ENCODE results near the gene CCSER1.
"Not testable (repeated sequence)": the region's sequence is repeated elsewhere in the genome, so short reads cannot be mapped to it uniquely, and the experiment has no call there.

Gene CCSER1

DNA sequence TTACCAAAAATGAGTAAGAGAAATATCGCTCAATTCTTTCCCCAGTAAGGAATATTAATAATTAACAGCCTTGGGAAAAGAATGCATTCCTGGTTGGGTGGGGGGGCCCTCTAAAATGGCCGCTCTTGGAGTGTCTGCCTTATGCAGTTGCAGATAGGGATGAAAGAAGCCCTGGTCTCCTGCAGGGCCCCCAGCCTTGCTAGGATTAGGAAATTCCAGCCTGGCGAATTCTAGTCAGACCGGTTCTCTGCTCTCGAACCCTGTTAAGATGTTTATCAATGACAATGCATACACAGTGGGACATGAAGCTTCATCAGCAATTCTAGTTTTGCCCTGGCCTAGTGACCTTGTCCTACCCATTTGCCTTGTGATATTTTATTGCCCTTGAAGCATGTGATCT, 1128.8 kb downstream of the CCSER1 start:
- DNase-seq, result no peak
- in situ Hi-C loops (cut with MboI; ENCODE audit: low pct_unique_long_range_greater_than_20kb, low sequenced_read_pairs), result no loop called here

DNA sequence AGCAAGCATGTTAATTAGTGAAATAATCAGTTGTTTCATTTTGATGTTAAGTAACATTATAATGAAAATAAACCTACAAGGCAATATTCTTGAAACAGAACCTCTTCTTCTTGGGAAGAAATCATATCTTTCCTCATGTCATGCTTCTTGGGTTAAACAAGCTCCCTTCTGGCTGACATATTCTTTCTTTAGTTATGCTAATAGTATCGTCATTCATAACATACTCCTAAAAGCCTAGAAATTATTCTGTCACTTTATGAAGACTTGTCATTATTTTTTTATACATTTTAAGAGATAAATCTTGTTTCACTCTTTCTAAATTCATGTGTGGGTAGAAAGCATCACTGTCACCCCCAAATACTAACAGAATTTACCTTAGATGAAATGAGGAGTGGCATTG, 1129.6 kb downstream of the CCSER1 start:
- DNase-seq, result no peak
- in situ Hi-C loops (cut with MboI; ENCODE audit: low pct_unique_long_range_greater_than_20kb, low sequenced_read_pairs), result no loop called here

DNA sequence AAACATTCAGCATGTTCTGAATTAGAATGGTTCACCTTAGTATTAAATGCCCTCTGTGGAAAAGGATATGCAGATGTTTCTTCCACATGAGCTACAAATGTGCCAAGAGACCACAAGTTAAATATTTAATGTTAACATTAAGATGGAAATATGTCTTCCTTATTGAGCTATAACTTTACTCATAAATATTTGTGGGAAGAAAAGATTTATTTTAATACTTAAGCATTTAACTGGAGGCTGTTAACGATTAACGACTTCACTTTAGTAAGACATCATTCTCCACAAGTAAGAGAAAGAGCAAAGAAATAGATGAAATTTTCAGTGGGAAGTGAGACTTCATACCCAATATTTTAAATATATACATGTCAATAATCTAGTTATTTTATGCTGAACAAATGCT, 1130.5 kb downstream of the CCSER1 start:
- no peak for DNase-seq
- in situ Hi-C loops (cut with MboI; ENCODE audit: low pct_unique_long_range_greater_than_20kb, low sequenced_read_pairs), result no loop called here

DNA sequence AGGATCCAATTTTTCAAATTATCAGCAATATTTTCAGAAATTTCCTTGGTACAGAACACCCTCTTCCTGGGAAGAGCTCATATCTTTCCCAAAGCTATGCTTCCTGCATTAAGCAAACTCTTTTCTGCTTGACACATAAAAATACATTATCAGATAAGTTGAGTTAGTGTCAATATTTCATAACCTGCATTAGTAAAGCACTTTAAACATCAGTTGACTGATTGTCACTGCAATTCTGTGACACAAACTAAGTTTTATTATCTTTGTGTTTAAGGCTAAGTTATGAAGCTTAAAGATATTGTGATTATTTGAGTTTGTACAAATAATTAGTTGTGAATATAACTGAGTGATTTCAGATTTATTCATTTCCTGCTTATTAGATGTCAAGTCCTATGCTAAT, 1131.1 kb downstream of the CCSER1 start:
- in situ Hi-C loops (cut with MboI; ENCODE audit: low pct_unique_long_range_greater_than_20kb, low sequenced_read_pairs), result no loop called here
- no peak for DNase-seq

DNA sequence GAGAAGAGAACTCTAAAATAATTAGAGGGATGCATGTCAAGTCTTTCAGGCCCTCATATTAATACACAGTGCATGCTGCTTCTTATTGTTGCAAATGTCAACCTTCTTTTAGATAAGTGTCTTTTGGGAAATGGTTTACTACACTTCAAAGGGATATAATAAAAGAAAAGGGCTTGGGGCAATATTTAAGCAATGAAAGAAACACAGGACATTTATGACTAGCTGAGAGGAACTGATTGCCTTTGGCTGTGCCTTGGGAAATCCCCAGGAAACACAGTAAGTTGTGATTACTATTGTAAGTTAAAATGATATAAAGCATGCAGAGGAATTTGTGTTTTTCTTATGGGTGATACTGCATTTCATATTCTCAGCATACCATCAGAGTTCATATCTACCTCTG, 1140.3 kb downstream of the CCSER1 start:
- in situ Hi-C loops (cut with MboI; ENCODE audit: low pct_unique_long_range_greater_than_20kb, low sequenced_read_pairs), result no loop called here
- DNase-seq, result no peak

DNA sequence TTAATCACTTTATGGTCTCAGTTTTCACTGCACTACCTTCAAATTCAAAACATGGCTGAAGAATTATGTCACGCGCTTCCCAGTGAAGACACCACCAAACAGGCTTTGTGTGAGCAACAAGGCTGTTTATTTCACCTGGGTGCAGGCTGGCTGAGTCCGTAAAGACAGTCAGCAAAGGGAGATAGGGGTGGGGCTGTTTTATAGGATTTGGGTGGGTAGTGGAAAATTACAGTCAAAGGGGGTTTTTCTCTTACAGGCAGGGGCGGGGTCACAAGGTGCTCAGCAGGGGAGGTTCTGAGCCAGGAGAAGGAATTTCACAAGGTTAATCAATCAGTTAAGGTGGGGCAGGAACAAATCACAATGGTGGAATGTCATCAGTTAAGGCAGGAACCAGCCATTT, 1141.3 kb downstream of the CCSER1 start:
- in situ Hi-C loops (cut with MboI; ENCODE audit: low pct_unique_long_range_greater_than_20kb, low sequenced_read_pairs); DNase-seq: not testable (repeated sequence)

DNA sequence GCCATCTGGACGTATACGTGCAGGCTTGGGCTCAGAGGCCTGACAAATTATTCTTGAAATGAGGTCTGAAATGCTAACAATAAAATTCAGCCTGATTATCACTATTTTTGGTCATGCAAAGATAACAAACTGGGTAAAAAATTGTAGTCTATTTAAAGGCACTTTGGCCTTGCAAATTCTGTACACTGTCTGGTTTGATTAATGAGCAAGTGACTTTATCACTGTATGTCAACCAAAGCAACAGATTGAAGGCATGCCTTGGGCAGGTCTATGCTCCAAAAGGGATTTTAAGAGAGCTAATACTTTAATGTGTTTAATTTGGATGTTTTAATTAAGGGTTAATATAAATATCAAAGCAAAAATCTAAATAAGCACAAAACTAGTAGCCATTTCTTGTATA, 1141.7 kb downstream of the CCSER1 start:
- in situ Hi-C loops (cut with MboI; ENCODE audit: low pct_unique_long_range_greater_than_20kb, low sequenced_read_pairs), result no loop called here
- DNase-seq, result no peak

DNA sequence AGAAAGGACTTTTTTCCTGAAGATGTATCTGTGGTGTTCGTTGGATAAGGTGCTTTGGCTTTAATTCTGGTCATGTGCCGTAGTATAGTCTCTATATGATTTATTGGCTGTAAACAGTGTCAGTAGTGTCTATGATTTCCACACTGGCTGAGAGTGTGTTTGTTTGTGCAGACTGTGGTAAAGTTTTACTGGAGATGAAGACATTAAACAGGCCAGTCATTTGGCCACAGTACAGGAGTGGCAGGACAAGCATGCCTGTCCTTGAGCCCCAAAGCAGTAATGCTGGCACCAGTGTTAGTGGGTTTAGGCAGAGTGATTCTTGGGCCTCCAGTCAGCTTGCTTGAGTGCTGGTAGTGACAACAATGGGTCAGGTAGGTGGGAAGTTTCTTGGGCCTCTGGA, 1152.7 kb downstream of the CCSER1 start:
- in situ Hi-C loops (cut with MboI; ENCODE audit: low pct_unique_long_range_greater_than_20kb, low sequenced_read_pairs), result no loop called here
- DNase-seq, result no peak

DNA sequence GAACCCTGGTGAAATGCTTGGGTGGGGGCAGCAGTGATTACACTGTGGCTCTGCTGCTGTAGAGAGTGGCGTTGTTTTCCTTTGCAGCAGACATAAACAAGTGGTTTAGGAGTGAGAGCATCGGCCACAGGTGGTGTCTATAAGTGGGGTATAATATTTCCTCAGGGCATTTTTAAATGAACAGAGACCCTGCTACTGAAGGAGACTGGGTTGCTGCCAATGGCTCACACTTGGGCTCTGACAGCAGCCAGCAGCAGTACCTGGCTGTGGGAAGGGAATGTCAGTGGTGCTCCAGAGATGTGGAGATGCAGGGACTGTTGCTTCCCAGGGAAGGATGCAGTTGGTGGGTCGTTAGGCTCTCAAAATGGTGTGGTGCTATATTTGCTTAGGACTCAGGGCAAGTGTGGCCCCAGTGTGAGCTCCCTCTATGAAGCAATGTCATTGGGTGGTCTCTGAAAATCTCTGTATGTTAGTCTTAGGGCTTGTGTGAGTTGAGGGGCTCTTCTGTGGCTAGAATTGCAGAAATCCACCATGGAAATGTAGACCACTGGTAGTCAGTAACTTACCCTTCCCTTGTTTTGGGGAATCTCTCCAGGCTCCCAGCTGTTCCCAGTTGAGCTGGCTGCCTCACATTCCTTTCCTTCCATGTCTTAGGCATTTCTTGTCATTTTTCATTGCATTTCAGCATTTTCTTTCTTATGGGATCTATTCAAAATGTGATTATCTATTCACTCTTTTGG, 1153.5 kb downstream of the CCSER1 start:
- no peak for DNase-seq
- in situ Hi-C loops (cut with MboI; ENCODE audit: low pct_unique_long_range_greater_than_20kb, low sequenced_read_pairs), result no loop called here

DNA sequence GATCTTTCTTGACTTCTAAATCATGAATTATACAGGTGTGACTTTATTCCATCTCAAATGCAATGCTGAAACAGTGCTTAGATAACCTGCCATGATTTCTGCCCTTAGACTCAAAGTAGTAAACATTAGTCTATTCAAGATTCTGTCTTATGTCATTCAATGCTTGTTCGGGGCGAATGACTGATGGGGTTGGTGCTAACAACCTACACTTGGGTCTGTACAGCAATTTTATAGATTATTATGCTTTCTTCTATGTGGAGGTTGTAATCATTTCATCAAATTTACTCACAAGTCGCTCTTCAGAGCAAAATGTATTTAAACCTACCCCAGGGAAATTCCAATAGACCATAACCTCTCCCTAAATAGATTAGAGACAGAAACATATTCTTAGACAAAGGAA, 1155.0 kb downstream of the CCSER1 start:
- in situ Hi-C loops (cut with MboI; ENCODE audit: low pct_unique_long_range_greater_than_20kb, low sequenced_read_pairs), result no loop called here
- no peak for DNase-seq

DNA sequence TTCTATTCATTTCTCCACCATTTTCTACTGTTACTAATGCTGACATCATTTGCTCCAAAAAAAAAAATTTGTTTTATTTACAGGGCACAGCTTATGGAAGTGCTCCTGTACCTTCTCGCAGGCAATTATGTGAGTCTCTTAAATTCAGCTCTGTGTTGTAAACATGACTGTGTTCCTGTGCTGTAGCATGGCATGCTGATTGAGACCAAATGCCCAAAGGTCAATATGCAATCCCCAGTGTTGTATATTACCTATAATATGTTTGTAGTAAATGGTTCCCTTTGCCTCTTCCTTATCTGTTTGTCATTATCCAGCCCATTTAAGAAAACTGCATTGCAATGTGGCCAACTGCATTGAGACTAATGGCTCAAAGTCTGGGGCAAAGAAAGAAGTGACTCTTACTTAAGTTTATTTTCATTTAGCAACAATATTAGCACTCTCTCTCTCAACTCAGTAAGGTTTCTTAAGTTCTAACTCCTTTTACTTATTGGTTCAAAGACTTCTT, 1156.6 kb downstream of the CCSER1 start:
- in situ Hi-C loops (cut with MboI; ENCODE audit: low pct_unique_long_range_greater_than_20kb, low sequenced_read_pairs), result no loop called here

DNA sequence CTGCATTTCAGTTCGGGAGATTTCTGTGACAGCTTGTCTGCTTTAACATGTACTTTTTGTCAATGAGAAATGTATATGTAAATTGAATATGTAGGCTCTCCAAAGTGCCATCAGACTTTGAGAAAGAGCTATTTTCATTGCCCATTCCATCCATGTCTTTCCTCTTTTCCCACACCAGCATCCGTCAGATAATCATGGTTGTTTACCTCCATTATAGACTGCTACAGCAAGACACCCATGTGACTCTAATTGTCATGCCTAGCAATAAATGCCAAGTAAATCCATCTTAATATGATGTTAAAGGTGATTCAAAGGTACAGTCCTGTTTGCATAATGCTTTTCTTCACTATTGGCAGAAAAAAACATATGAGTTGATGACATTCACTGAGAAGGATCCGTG, 1157.3 kb downstream of the CCSER1 start:
- DNase-seq, result no peak
- in situ Hi-C loops (cut with MboI; ENCODE audit: low pct_unique_long_range_greater_than_20kb, low sequenced_read_pairs), result no loop called here

More for the DNA sequence above, 1156.6 kb downstream of the CCSER1 start:
- DNase-seq, result no peak

DNA sequence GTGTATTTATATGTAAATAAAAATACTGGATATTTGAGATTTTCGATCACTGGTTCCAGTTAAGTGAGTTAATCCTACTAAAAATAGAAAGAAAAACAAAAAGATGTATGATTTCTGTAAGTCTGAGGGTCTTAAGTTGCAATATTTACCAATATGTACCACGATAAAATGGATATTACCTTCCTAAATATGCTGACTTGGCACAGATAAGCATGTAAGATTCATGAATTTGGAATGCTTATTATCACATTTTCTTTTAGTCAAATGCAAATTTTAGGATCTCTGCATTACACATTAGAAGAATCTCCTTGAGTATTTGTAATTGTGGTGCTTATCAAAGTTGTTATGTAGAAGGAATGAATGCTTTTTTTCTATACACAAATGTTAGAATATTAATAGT, 1158.3 kb downstream of the CCSER1 start:
- in situ Hi-C loops (cut with MboI; ENCODE audit: low pct_unique_long_range_greater_than_20kb, low sequenced_read_pairs), result no loop called here
- DNase-seq, result no peak

DNA sequence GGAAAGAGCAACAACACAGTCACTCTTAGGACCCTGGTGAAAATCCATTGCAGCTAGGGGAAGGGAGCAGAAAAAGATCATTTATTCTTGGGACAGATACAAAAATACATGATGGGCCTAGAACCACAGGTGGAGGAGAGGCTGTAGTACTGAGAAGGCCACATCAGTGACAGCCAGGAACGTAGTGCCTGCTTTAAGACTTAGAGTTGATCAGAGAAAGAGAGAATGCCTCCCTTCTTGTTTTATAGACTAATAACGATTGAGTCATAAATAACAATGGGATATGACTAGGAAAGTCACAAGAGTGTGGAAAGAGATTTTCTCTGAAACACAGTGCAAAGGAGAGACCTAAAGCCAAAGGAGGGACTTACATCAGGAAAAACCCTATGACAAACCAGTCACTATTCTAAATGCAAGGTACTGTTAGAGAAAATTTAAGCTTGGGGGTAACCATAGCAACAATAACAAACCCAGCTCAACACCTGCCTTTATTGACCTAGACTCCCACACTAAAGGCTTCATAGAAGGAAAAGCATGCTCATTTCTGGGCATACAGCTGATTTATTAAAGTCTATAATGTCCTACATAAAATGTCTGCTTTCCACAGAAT, 1161.6 kb downstream of the CCSER1 start:
- DNase-seq, result no peak

DNA sequence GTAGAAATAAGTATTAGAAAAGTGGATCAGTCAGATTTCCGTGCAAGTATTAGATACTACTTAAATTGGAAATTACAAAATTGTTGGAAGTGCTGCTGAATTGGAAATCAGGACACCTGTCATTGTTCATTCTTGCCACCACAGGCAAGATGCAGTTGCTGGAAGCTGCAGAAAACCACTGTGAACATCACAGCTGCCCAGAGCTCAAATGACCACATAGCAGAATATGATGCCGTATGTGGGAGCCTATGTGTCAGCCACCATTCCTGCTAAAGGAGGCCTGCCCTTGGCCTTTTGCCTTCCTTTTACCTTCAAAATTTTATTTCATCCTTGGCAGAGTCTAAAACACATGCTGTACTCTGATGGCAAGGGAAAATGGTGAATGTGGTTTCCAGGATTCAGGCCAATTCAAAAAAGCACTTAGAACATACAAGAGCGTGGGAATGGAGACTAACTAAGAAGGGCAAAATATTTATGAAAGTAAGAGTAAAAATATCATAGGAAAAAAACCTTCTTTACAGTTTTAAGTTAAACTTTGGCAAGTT, 1171.0 kb downstream of the CCSER1 start:
- DNase-seq, result no peak
- in situ Hi-C loops (cut with MboI; ENCODE audit: low pct_unique_long_range_greater_than_20kb, low sequenced_read_pairs), result no loop called here

More for the DNA sequence above, 1161.6 kb downstream of the CCSER1 start:
- in situ Hi-C loops (cut with MboI; ENCODE audit: low pct_unique_long_range_greater_than_20kb, low sequenced_read_pairs), result no loop called here

DNA sequence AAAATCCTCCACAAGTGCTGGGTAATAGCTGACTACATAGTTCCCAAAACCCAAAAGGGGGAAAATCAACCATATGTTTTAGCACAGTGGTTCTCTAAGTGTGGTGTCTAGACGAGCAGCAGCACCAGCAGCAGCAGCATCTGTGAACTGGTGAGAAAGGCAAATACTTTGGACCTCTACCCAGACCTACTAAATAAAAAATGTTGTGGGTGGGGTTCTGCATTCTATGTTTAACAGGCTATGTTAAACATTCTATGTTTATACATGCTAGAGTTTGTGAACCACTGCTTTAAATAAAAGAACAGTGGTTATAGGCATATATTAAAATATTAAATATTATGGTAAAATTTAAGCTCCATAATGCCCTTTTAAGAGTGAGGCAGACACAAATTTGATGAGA, 1171.6 kb downstream of the CCSER1 start:
- no peak for DNase-seq
- in situ Hi-C loops (cut with MboI; ENCODE audit: low pct_unique_long_range_greater_than_20kb, low sequenced_read_pairs), result no loop called here

DNA sequence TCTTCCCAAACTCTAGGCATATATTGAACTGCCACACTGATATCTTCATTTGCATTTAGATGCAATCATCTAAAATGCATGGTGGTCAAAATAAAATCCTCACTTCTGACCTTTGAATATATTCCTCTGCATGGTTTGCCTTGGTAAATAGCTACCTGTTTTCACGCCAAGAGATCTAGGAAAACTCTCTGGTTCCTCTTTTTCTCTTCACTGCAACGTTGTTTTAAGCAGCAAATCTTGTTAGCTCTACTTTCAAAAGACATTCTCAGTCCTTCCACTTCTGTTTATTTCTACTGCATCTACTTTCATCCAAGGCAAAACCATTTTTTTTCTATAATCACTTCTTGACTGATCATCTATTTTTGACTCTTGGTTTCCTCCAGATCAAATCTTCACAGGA, 1174.9 kb downstream of the CCSER1 start:
- DNase-seq, result no peak
- in situ Hi-C loops (cut with MboI; ENCODE audit: low pct_unique_long_range_greater_than_20kb, low sequenced_read_pairs), result no loop called here

DNA sequence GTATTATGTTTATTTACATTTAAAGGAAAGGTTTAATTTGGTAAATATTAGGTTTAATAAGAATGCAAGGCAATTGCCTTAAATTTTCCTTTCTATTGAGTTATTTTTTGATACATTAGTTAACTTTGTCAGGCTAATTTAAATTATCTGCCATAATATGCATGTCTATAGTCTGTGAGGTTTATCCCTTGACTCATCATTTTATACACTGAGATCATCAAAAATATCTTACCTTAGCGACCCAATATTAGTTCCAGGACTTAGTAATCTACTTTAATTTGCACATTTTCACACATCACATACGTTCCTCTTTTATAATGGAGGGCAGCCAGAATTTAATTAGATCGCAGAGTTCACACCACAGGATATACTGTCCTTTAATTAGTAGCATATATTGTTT, 1177.1 kb downstream of the CCSER1 start:
- DNase-seq, result no peak
- in situ Hi-C loops (cut with MboI; ENCODE audit: low pct_unique_long_range_greater_than_20kb, low sequenced_read_pairs), result no loop called here

DNA sequence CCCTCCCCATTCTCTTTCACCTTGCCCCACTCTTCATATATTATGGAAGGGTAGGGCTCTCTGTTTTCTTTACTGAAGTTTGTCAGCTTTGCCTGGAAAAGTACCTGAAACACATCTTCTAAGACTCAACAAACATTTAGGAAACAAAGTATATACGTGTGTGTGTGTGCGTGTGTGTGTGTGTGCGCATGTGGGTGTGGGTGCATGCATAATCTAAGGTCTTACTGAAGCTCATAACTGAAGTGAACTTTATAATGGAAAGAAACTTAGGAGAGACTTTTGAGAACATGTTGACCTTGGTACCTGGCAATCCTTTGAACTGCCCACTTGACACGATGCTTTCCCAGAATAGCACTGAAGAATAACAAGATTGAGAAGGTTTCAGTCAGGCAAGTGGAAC, 1190.2 kb downstream of the CCSER1 start:
- in situ Hi-C loops (cut with MboI; ENCODE audit: low pct_unique_long_range_greater_than_20kb, low sequenced_read_pairs), result no loop called here
- DNase-seq, result no peak

DNA sequence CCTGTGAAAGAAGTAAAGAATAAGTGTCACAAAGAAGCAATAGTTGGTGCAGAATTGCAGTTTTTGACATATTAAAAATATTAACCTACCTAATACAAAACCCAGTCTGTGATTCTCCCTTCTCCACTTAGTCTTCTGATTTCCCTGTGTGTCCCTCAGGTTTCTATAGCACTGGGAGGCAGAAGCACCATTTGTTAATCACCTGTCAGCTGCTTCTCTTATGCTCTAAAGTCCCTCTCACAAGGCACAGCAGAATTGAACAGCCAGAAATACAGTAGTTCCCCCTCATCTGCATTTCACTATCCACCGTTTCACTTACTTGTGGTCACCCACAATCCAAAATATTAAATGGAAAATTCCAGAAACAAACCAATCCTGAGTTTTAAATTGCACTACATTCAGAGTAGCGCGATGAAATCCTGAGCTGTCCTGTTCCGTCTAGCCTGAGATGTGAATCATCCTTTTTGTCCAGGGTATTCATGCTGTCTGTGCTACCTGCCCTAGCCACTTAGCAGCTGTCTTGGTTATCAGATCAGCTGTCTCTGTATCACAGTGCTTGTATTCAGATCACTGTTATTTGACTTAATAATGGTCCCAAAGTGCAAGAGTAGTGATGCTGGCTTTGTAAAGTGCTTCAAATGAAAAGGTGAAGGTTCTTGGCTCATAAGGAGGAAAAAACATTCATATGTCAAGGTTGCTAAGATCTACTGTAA, 1192.5 kb downstream of the CCSER1 start:
- in situ Hi-C loops (cut with MboI; ENCODE audit: low pct_unique_long_range_greater_than_20kb, low sequenced_read_pairs), result no loop called here

More for the DNA sequence above, 1192.5 kb downstream of the CCSER1 start:
- no peak for DNase-seq
